GM08714 (cell line): ENCODE measurements around the gene VPS16.

Experiments used
- H3K4me3 ChIP-seq: fragments of 200-500 bp; sonication (Bioruptor generic); 2 replicates; pipeline ENCODE4 v1.5.1; 2014; ENCODE audit warnings: mild to moderate bottlenecking, low read length, inconsistent platforms
- ZNF274 ChIP-seq: IDR thresholded peaks from 2 replicates; pipeline ENCODE4 v1.6.1; 2012; ENCODE audit warnings: mild to moderate bottlenecking, low read depth, low read length

VPS16 gene

GRCh38 chr20:2837221-2837960 is 3.2 kb upstream of the VPS16 start:
- no peak for TF ChIP-seq ZNF274
- H3K4me3 ChIP-seq: no peak overlapping the region

GRCh38 chr20:2838170-2838797 is 2.3 kb upstream of the VPS16 start:
- no peak for TF ChIP-seq ZNF274
- no peak overlapping the region for H3K4me3 ChIP-seq

- TF ChIP-seq ZNF274: no peak
- H3K4me3 ChIP-seq: no peak overlapping the region
These were observed 1.5 kb upstream of the VPS16 start for GRCh38 chr20:2838847-2839671.

GRCh38 chr20:2839732-2840137 is 810 bp upstream of the VPS16 start:
- H3K4me3 ChIP-seq: peak overlapping the region; percentile 91; the same call in 1 of the 2 replicates
- TF ChIP-seq ZNF274: no peak

GRCh38 chr20:2840967-2841531 is 504 bp downstream of the VPS16 start:
- TF ChIP-seq ZNF274: no peak
- peak overlapping the region; percentile 91 for H3K4me3 ChIP-seq

GRCh38 chr20:2845607-2846006 is 5.1 kb downstream of the VPS16 start:
- no peak for TF ChIP-seq ZNF274
- H3K4me3 ChIP-seq: no peak overlapping the region

- TF ChIP-seq ZNF274: no peak
- no peak overlapping the region for H3K4me3 ChIP-seq
These were observed 6.2 kb downstream of the VPS16 start for GRCh38 chr20:2846698-2847097.

- TF ChIP-seq ZNF274: no peak
- no peak overlapping the region for H3K4me3 ChIP-seq
These were observed 7.3 kb downstream of the VPS16 start for GRCh38 chr20:2847802-2848201.

- no peak overlapping the region for H3K4me3 ChIP-seq
- TF ChIP-seq ZNF274: no peak
These were observed 9.0 kb downstream of the VPS16 start for GRCh38 chr20:2849529-2849928.

GRCh38 chr20:2851086-2851485 is 10.5 kb downstream of the VPS16 start:
- H3K4me3 ChIP-seq: no peak overlapping the region

GRCh38 chr20:2858591-2858990 is 18.0 kb downstream of the VPS16 start:
- no peak for TF ChIP-seq ZNF274
- H3K4me3 ChIP-seq: no peak overlapping the region

More at GRCh38 chr20:2851086-2851485, 10.5 kb downstream of the VPS16 start:
- no peak for TF ChIP-seq ZNF274

- no peak for TF ChIP-seq ZNF274
These were observed 19.0 kb downstream of the VPS16 start for GRCh38 chr20:2859330-2860121.

GRCh38 chr20:2864626-2865025 is 24.1 kb downstream of the VPS16 start:
- TF ChIP-seq ZNF274: no peak
- no peak overlapping the region for H3K4me3 ChIP-seq

More at GRCh38 chr20:2859330-2860121, 19.0 kb downstream of the VPS16 start:
- no peak overlapping the region for H3K4me3 ChIP-seq

- no peak for TF ChIP-seq ZNF274
- no peak overlapping the region for H3K4me3 ChIP-seq
These were observed 24.6 kb downstream of the VPS16 start for GRCh38 chr20:2865101-2865500.

- no peak for TF ChIP-seq ZNF274
- H3K4me3 ChIP-seq: no peak overlapping the region
These were observed 25.1 kb downstream of the VPS16 start for GRCh38 chr20:2865630-2866029.
